GM12891 (cell line): ENCODE data around the gene TACC2.

ENCODE experiments used
- POLR2A ChIP-seq: IDR thresholded peaks from 2 replicates; pipeline ENCODE4 v1.6.1; 2011; ENCODE audit warnings: low read depth, low read length, control low read depth
- POLR2AphosphoS5 ChIP-seq: IDR thresholded peaks from 2 replicates; pipeline ENCODE4 v1.6.1; 2011; ENCODE audit warnings: low read depth, low read length, control low read depth
- POU2F2 ChIP-seq: IDR thresholded peaks from 2 replicates; pipeline ENCODE4 v1.6.1; 2011; ENCODE audit warnings: low read depth, mild to moderate bottlenecking, control low read depth, low read length, moderate library complexity
- TAF1 ChIP-seq: IDR thresholded peaks from 2 replicates; pipeline ENCODE4 v1.6.1; 2011; ENCODE audit warnings: low read depth, low read length, control low read depth

- TF ChIP-seq POLR2AphosphoS5 = no peak
- TF ChIP-seq POLR2A = no peak
- no peak for TF ChIP-seq TAF1
- no peak for TF ChIP-seq POU2F2
Observed at GRCh38 chr10:122151121-122151694, 162.2 kb downstream of the TACC2 start.
